ENCODE data around the gene CNIH3. TPM values are rescaled to one million over a fixed set of nuclear protein-coding genes. Genes with fewer than 3 reads are reported as not detected.

CNIH3 gene
- total and polyA plus RNA-seq, 2 of the 4 experiments (the other 2 are of a cell fraction), result 2.0 to 2.9 TPM

GRCh38 chr1:224763126-224763775 is 147.1 kb downstream of the CNIH3 start:
- Histone ChIP-seq H3K79me1 (ENCODE audit: low read depth in 1 of 2, low read length in 2 of 2) (no peaks in the 10 kb centered on the region), H3K18ac (ENCODE audit: low read depth, low read length) (no peak overlapping the region), H3K36me3 (ENCODE audit: control insufficient read depth, insufficient read depth, low read length) (no peaks in the 10 kb centered on the region), H3K56ac (ENCODE audit: extremely low read depth, insufficient read depth, low read length) (no peak overlapping the region), H2BK20ac (ENCODE audit: low read depth, low read length) (no peak overlapping the region), H4K91ac (ENCODE audit: insufficient read depth, low read depth, low read length) (no peak overlapping the region), H3K4me3 (ENCODE audit: insufficient read depth, low read depth, low read length) (no peak overlapping the region), H2AK9ac (replicated peaks; ENCODE audit: low read depth, low read length, poor library complexity) (no peak overlapping the region), H4K5ac (ENCODE audit: low read depth, low read length) (no peak overlapping the region), H3K4me2 (ENCODE audit: low read depth, low read length) (no peak overlapping the region), H3K9ac (ENCODE audit: low read depth, low read length) (no peak overlapping the region), H3K27ac (ENCODE audit: insufficient read depth, low read length) (no peak overlapping the region), H3K4me1 (ENCODE audit: control insufficient read depth, insufficient read depth, low read length) (no peaks in the 10 kb centered on the region), H3K14ac (replicated peaks; ENCODE audit: low read depth, low read length) (no peak overlapping the region), H2BK15ac (ENCODE audit: low read depth, low read length) (no peak overlapping the region), H2BK5ac (ENCODE audit: low read depth, low read length, poor library complexity, severe bottlenecking) (no peak overlapping the region), H4K8ac (ENCODE audit: low read depth in 2 of 2, low read length in 2 of 2) (no peak overlapping the region), H3K4ac (ENCODE audit: low read depth, low read length) (no peak overlapping the region), H2AK5ac (ENCODE audit: low read depth, low read length) (no peak overlapping the region), H3K27me3 (ENCODE audit: control insufficient read depth, insufficient read depth, low read length) (peaks cover 7% of the 10 kb centered on the region), H2AFZ (replicated peaks; ENCODE audit: low read length, poor library complexity) (no peak overlapping the region), H3K23ac (ENCODE audit: low read depth, low read length) (no peak overlapping the region), H2BK120ac (ENCODE audit: low read depth, low read length) (no peak overlapping the region), H3K9me3 (ENCODE audit: control insufficient read depth, insufficient read depth, low read length) (peaks cover 3% of the 10 kb centered on the region), H4K20me1 (ENCODE audit: insufficient read depth, low read length) (no peaks in the 10 kb centered on the region), H3K9me1 (ENCODE audit: insufficient read depth, low read length) (peaks cover 5% of the 10 kb centered on the region; the same call in 1 of the 2 replicates)
- POLR2A ChIA-PET (ENCODE audit: unreplicated experiment), result interaction anchor here (0.7 kb wide), 1 partner anchor 13 kb away, joined by 3 read pairs; no protein-coding TSS in a partner anchor
- no CpG with 5 or more reads among the region's 5 CpGs for WGBS, 2 experiments (ENCODE audit: extremely low coverage in 2 of 2, insufficient read length in 1 of 2)
- ATAC-seq (ENCODE audit: low read depth) (no peak), DNase-seq (no peak)
- no TSS peak for BruUV-seq (replicated peaks)
- CTCF ChIA-PET, result interaction anchor here (0.7 to 1.1 kb wide), 3 partner anchors 12 to 124 kb away, joined by 3 to 4 read pairs (median 3); no protein-coding TSS in a partner anchor
- intact Hi-C loops (cut with micrococcal nuclease), result no loop called here
- TF ChIP-seq CEBPB (IDR thresholded peaks at IDR 0.05; ENCODE audit: low read depth, low read length), result no peak
- no peak for TF ChIP-seq USF2 (IDR thresholded peaks at IDR 0.05; ENCODE audit: low read depth, low read length)
- TF ChIP-seq MXI1 (IDR thresholded peaks at IDR 0.05; ENCODE audit: borderline replicate concordance, low read depth, low read length), result no peak
- TF ChIP-seq MAZ (IDR thresholded peaks at IDR 0.05; ENCODE audit: borderline replicate concordance, low read depth, low read length), result no peak
- no peak for TF ChIP-seq POLR2A (IDR thresholded peaks at IDR 0.05; ENCODE audit: low read depth, low read length)
- TF ChIP-seq ELK1 (IDR thresholded peaks at IDR 0.05; ENCODE audit: borderline replicate concordance, low read depth, low read length), result no peak
- no peak for TF ChIP-seq CHD1 (IDR thresholded peaks at IDR 0.05; ENCODE audit: low read depth, low read length)
- no peak for TF ChIP-seq MAFK (IDR thresholded peaks at IDR 0.05; ENCODE audit: low read depth, low read length)
- TF ChIP-seq RCOR1 (IDR thresholded peaks at IDR 0.05; ENCODE audit: insufficient replicate concordance, low read length), result no peak
- TF ChIP-seq RFX5 (IDR thresholded peaks at IDR 0.05; ENCODE audit: low read depth, low read length), result no peak
- no peak for TF ChIP-seq FOS (IDR thresholded peaks at IDR 0.05; ENCODE audit: low read depth, low read length)
- TF ChIP-seq CTCF (conservative IDR thresholded peaks at IDR 0.05; ENCODE audit: low read depth, low read length), result no peak
- TF ChIP-seq SMC3 (IDR thresholded peaks at IDR 0.05; ENCODE audit: low read depth, low read length), result no peak
- dilution Hi-C loops (cut with HindIII; ENCODE audit: low sequenced_read_pairs, unreplicated experiment), result no loop called here
- in situ Hi-C loops (cut with MboI; ENCODE audit: low sequenced_read_pairs), result no loop called here

Data from IMR-90 (cell line).